GM19043 (cell line): ENCODE measurements around the gene KIF21B.
A peak's percentile ranks its signal among the peaks of the same experiment; 100 is the strongest.

Source experiments
- ATAC-seq: cut with Tn5 transposase; IDR thresholded peaks from one replicate; pipeline ENCODE4 v1.9.1; 2021; ENCODE audit warnings: low read depth; ENCODE audit not compliant: unreplicated experiment

The KIF21B gene

GRCh38 chr1:201020040-201020591 is 3.4 kb downstream of the KIF21B start:
- ATAC-seq, result no peak

- peak; percentile 66 for ATAC-seq
These were observed 4.1 kb downstream of the KIF21B start for GRCh38 chr1:201019321-201019977.

GRCh38 chr1:201017828-201018163 is 5.7 kb downstream of the KIF21B start:
- no peak for ATAC-seq

- ATAC-seq, result no peak
These were observed 6.3 kb downstream of the KIF21B start for GRCh38 chr1:201016943-201017827.

GRCh38 chr1:201016211-201016651 is 7.3 kb downstream of the KIF21B start:
- ATAC-seq, result no peak

GRCh38 chr1:201015551-201016091 is 7.9 kb downstream of the KIF21B start:
- no peak for ATAC-seq

- ATAC-seq, result no peak
These were observed 8.7 kb downstream of the KIF21B start for GRCh38 chr1:201014816-201015200.

- ATAC-seq, result no peak
These were observed 9.3 kb downstream of the KIF21B start for GRCh38 chr1:201013991-201014815.

- no peak for ATAC-seq
These were observed 10.5 kb downstream of the KIF21B start for GRCh38 chr1:201013031-201013485.

- ATAC-seq, result no peak
These were observed 11.9 kb downstream of the KIF21B start for GRCh38 chr1:201011616-201012015.

- no peak for ATAC-seq
These were observed 13.4 kb downstream of the KIF21B start for GRCh38 chr1:201009962-201010645.

GRCh38 chr1:201008666-201009360 is 14.7 kb downstream of the KIF21B start:
- ATAC-seq, result no peak

GRCh38 chr1:201007481-201007880 is 16.0 kb downstream of the KIF21B start:
- no peak for ATAC-seq

- no peak for ATAC-seq
These were observed 17.1 kb downstream of the KIF21B start for GRCh38 chr1:201006450-201006849.

- no peak for ATAC-seq
These were observed 18.8 kb downstream of the KIF21B start for GRCh38 chr1:201004732-201005131.

GRCh38 chr1:201004154-201004553 is 19.4 kb downstream of the KIF21B start:
- ATAC-seq, result no peak

- ATAC-seq, result no peak
These were observed 21.0 kb downstream of the KIF21B start for GRCh38 chr1:201002510-201002909.

GRCh38 chr1:201001962-201002361 is 21.6 kb downstream of the KIF21B start:
- ATAC-seq, result no peak

- ATAC-seq, result no peak
These were observed 23.1 kb downstream of the KIF21B start for GRCh38 chr1:201000391-201000790.
